GM18519 (cell line): Measurements from ENCODE around the gene CDH4.
"Not testable (repeated sequence)": the region's sequence is repeated elsewhere in the genome, so short reads cannot be mapped to it uniquely, and the experiment has no call there.

ENCODE experiments used
- ATAC-seq: cut with Tn5 transposase; IDR thresholded peaks from one replicate; pipeline ENCODE4 v1.9.1; 2021; ENCODE audit warnings: mild to moderate bottlenecking, moderate library complexity; ENCODE audit not compliant: unreplicated experiment, low FRiP score

CDH4 gene

DNA sequence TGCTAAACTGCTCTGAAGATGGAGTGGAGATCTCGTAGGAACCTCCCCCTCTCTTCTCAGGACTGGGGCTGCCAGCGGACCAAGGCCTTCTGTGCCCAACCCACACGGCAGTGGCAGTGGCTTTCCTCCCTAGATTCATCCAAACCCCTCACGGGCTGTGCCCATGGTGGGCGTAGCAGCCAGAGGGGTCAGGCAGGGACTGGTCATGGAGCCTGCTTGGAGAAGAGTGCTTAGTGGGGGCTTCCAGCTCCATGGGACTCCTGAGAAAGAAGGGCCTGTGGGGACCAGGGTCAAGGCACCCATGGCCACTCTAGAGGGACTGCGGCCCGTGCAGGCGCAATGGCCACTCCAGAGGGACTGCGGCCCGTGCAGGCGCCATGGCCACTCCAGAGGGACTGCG, 727.0 kb downstream of the CDH4 start:
- no peak for ATAC-seq

DNA sequence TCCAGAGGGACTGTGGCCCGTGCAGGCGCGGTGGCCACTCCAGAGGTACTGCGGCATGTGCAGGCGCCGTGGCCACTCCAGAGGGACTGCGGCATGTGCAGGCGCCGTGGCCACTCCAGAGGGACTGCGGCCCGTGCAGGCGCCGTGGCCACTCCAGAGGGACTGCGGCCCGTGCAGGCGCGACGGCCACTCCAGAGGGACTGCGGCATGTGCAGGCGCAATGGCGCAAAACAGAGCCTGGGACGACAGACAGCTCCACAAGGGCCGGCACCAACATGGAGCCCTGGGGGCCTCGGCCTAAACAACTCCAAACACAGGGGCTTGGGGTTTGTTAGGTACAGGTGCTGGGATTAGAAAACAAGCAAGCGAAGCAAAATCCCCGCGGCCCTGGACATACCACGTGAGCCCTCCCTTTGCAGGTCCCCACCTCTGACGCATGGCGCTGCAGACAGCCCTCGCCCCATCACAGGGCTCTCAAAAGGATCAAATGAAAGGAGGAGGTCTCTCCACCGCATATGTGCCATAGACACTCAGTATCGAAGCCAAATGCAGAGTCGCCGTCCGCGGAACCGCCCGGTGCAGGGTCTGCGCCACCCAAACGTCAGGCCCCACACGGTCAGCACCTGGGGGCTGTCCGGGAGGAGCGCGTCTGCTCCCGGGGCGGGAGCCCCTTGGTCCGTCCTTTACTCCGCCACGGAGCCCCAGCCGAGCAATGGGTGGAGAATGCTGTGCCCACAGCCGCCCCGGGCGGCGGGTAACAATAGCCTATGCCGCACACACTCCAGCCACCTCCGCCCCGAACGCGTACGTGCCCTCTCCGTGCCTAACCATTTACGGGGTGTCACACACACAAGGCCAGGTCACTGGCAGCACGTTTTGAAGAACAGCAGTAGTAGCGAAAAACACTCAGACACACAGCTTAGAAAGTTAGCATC, 727.9 kb downstream of the CDH4 start:
- ATAC-seq: no peak

DNA sequence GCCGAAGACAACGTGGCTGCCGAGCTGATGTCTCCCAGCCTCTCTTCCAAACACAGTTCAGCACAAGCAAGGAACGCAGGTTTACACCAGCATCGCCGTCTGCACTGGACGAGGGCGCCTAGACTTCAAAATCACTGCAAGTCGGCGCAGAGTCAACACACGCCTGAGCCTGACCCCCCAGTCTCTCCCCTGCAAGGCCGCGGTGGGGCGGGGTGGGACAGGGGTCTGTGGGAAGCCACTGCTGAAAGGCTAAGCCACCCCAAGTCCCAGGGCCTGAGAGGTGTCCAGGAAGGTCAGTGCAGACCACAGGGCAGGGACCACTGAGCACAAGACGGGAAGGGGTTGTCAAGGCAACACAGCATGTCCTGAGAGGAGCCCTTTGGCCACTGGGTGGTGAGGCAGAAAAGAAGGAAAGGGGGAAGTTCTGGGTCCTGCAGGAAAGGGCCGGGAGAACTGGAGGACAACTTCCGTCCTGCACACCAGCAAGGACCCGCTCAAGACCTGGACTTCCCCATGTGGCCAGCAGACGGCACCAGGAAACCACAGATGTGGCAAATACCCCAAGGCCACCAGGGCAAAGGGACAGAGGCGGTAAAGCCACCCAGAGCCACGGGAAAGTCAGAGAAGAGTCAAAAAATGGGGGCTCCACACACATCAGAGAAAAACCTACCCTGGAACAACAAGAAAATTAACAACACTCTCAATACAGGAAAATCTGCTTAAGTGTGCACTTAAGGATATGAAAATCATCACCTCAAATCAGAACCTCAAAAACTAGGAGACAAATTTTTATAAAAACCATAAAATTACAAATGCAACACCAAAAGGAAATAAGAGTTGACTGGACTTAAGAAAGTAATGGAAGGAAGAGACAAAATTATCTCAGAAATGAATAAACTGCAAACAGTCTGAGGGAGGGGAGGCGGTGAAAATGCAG, 728.9 kb downstream of the CDH4 start:
- ATAC-seq: no peak

DNA sequence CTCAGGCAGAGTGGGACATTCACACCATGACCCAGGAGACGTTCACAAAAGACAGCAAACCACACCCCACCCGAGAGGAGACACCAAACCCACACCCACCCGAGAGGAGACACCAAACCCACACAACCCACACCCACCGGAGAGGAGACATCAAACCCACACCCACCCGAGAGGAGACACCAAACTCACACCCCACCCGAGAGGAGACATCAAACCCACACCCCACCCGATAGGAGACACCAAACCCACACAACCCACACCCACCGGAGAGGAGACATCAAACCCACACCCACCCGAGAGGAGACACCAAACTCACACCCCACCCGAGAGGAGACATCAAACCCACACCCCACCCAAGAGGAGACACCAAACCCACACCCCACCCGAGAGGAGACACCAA, 729.6 kb downstream of the CDH4 start:
- not testable (repeated sequence) for ATAC-seq

DNA sequence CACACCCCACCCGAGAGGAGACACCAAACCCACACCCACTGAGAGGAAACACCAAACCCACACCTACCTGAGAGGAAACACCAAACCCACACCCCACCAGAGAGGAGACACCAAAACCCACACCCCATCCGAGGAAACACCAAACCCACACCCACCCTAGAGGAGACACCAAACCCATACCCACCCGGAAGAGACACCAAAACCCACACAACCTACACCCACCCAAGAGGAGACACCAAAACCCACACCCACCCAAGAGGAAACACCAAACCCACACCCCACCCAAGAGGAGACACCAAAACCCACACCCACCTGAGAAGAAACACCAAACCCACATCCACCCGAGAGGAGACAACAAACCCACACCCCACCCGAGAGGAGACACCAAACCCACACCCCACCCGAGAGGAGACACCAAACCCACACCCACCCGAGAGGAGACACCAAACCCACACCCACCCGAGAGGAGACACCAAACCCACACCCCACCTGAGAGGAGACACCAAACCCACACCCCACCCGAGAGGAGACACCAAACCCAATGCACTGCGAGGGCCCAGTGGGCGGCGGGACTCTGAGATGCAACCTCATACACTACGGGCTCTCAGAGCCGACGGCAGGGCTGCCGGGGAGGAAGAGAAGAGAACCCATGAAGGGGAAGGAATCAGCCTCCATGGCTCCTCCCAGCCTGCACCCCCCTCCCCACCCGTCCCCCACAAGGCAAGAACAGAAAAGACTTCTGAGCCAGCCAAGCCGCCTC, 730.3 kb downstream of the CDH4 start:
- no peak for ATAC-seq

DNA sequence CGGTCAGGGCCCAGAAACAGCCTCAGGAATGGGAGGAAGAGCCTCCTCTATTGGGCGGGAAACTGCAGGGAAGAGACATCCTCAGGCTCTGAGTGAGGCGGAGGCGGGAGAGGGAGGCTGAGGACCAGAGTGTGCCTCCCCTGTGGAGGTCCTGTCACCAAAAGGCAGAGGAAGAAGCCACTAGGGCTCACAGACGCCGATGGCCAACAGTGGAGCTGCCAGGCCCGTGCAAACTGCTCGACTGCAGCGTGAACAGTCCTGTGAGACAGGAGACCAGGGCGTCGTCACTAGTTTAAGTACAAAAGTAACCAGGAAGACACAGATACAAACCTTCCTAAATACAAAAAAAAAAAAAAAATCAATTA, 730.9 kb downstream of the CDH4 start:
- ATAC-seq: no peak

DNA sequence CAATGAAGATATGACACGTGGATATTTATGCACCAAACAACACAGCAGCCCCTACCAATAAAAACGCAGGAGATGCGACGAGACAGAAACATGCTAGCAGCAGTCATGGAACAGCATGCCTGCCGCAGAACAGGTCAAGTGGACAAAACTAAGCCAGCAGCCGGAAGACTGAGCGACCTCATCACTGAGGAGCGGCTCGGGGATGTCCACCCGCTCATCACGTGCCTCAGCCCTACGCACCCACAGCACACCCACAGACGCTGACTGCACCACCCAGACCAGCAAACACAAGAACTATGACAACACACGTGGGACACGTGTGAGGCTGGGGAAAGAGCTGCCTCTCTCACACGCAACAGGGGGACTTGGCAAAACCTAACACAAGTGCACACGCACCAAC, 731.9 kb downstream of the CDH4 start:
- ATAC-seq: no peak

DNA sequence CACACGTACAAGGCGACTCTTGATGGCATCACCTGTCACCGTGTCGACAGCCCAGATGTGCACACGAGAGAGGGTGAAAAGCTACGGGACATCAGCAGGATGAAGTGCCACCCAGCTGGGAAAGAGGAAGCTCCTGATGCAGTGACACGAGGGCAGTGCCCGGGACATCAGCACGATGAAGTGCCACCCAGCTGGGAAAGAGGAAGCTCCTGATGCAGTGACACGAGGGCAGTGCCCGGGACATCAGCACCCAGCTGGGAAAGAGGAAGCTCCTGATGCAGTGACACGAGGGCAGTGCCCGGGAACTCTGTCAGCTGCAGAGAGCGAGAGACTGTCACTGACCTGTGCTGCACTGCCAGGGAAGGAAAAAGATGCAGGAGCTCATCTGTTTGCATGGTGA, 732.4 kb downstream of the CDH4 start:
- ATAC-seq: not testable (repeated sequence)

DNA sequence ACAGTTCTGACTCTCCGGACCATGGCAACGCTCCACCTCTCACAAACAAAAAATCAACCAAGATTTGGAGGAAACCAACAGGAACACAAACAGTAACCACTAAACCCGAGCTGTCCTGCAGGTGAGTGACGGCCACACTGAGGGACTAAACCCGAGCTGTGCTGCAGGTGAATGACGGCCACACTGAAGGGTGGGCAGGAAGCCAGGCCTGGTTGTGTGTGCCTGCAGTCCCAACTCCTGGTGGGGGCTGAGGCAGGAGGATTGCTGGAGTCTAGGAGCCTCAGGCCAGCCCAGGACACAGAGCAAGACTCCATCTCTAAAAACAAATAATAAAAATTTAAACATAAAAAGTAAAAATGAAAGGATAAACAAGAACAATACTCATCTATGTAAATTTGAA, 733.0 kb downstream of the CDH4 start:
- ATAC-seq: no peak

DNA sequence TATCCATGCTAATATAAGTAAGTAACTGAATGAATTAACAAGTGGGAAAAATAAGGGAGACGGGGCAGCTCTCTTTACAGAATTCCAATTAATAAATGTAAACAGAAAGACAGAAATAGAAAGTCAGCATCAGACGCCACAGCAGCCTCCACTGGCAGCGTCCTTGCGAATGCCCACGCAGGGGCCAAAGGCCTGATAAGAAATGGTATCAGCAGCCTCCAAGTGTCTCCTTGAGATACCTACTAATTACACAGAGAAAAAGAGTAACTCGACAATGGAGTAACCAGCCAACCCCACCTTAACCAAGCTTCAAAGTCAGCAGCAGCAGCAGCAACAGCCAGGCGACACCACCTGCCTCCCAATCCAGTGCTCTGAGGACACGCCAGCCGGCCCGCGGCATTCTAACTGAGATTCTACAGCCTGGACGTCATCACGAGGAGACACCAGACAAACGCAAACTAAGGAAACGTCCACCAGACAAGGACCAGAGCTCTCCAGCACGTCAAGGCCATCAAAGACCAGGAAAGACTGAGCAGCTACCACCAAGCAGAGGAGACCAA, 734.8 kb downstream of the CDH4 start:
- ATAC-seq: no peak

DNA sequence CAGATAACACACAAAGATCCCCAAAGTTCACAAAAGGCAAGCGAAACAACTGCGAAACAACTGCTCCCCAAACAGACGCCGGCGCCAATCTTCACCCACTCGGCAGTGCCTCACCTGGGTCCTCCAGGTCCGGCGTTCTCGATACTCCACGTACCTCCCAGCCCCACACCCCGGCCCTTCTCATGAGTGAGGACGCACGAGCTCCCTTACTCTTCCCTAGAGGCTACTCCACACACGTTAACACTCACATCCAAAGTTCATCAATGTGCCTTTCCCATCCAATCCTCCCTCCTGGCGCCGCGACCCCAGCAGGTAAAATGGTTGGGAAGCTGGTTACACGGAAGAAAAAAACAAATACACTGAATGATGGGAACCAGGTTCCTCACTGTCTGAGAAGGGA, 736.6 kb downstream of the CDH4 start:
- no peak for ATAC-seq

DNA sequence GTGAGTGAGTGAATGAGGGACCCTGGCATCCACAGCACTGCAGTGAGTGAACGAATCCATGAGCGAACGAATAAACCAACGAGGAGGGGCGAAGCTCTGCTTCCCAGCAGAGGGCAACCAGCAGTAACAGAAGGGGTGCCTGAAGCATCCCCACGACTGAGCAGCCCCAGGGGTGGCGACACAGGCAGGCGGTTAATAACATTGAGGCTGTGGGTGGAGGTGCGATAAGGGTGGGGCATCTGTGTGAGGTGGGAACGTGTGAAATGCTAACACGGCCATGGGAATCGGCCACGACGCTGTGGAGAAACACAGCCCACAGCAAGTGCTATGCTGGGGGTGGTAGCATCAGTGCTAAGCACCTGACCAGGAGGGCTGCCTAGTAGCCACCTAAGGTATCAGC, 737.7 kb downstream of the CDH4 start:
- no peak for ATAC-seq
